GM18907 (cell line): Measurements from ENCODE around the gene BTD.

ENCODE experiments used
- ATAC-seq: cut with Tn5 transposase; IDR thresholded peaks from one replicate; pipeline ENCODE4 v1.9.1; 2021; ENCODE audit warnings: mild to moderate bottlenecking, moderate library complexity; ENCODE audit not compliant: unreplicated experiment

The BTD gene

DNA sequence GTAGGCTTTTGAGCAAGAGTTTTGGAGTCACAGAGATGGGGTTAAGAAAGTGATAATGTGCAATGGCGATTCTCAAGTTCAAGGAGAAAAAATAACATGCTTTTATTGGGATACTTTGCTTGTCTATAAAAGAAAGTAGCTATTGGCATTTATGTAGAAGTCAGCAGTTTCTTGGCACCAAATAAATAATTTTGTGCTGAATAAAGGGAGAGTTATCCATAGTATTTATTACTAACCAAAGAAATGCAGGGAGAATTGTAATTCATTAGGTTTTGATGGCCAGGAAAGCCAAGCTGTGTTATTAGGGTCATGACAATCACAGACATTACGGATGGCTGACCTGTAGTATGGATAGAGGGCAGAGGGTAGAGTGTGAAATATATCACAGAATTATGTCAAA, 33.1 kb downstream of the BTD start:
- ATAC-seq = no peak

DNA sequence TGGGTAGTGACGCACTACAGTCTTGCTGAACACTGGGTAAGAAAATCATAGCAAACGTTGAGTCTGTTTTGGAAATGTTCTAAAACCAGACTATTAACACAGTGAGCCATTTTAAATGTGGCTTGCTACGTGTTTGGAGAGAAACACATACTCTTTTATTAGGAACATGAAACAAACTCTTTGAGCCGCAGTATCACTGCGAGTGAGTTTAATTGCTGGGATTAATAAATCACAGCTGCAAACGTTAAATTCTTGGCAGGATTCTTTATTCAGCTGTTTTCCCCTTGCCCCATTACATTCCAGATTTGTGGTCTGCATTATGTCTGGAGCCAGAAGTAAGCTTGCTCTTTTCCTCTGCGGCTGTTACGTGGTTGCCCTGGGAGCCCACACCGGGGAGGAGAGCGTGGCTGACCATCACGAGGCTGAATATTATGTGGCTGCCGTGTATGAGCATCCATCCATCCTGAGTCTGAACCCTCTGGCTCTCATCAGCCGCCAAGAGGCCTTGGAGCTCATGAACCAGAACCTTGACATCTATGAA, 33.6 kb downstream of the BTD start:
- no peak for ATAC-seq

DNA sequence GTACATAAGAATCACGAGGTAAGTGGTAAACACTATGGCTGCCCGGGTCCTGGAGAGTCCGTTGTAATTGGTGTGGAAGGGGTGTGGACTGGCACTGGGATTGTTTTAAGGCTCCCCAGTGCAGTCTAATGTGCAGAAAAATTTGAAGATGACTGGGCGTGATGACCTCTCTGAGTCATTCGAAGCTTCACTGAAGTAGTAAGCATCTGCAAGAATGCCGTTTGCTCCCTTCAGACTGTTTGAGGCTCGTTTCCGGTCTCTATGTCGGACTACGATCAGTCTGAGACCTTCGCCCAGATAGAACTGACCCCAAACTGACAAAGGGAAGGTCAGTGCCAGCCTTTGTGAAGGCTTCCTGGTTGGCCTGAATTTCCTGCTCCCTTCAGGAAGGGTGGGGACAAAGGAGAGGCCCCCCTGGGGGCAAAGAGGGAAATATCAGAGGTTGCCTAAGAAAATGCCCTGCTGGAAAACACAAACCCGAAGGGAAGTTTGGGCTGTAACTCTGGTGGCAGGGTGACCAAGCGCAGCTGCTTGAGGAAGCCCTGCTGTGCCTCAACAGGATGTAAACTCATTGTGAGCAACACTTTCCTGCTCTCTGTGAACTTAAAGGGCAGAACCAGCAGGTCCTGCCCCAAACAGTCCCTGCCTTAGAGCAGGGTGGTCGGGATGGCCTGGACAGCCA, 34.6 kb downstream of the BTD start:
- no peak for ATAC-seq

DNA sequence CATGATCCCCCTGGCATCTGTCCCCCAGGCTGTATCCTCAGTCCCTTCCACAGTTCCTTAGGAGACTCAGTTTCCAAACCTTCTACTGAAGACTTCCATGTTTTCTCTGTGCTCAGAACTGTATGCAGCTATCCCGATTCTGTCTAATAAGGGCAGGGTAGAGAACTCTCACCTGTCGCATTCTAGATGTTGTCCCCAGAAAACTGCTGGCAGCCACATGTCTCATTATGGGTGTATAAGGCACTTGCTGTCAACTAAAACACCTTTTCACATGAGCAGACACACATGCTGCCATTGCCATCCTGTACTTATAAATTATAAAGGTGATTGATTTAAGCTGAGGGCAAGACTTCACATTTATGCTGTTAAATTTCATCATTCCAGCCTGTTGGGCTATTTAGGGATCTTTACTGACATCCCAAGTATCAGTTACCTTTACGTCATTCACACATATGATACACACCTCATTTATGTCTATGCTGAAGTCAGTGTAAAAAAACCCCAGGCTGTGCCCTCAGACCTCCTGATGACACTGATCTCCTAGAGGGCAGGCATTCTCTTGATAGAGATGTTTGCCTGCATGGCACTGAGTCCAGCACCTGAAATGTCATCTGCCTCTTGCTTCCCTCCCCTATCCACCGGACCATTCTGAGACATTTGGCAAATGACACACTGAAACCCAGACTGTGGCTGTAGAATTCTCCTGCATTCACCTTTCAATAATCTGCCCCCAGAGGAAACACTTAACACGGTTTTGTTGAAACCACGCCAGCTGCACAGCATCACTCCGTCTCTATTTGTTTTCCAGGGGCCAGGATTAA, 35.8 kb downstream of the BTD start:
- ATAC-seq = no peak

DNA sequence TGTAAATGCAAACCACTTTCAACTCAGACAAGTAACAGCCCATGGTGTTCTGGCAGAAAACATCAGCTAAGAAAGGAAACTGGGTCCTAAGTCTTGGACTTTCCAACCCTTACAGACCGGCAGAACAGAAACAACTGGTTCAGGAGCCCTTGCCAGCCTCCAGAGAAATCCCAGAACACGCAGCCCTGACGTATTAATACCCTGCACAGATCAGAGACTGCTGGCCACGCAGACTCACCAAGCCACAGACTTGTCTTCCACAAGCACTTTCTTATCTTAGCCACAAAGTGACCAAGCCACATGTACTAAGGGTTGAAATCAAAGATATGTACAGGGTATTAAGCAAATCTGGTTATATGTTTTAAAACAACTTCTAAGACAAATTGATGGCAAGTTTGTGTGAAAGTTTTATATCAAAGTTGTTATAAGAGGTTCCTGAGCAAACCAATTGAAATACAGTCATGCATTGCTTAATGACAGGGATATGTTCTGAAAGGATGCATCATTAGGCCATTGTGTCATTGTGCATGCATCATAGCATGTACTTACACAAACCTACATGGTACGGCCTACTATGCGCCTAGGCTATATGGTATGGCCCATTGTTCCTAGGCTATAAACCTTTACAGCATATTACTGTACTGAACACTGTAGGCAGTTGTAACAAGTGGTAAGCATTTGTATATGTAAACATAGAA, 36.8 kb downstream of the BTD start:
- ATAC-seq = no peak

DNA sequence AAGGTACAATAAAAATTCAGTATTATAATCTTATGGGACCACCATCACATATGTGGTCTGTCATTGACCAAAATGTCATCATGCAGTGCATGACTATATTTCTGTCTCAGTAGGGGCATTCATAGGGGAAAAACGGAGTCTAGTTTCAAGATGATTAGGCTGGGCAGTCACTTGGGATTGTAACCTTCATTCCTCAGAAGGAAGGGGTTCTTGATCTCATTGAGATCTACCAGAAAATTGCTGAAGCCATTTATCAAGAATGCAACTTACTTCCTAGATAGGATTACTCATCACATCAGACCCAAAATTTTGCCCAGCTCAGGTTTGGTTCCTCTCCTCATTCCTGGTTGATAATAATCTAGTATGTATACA, 37.3 kb downstream of the BTD start:
- peak; percentile 55 for ATAC-seq

DNA sequence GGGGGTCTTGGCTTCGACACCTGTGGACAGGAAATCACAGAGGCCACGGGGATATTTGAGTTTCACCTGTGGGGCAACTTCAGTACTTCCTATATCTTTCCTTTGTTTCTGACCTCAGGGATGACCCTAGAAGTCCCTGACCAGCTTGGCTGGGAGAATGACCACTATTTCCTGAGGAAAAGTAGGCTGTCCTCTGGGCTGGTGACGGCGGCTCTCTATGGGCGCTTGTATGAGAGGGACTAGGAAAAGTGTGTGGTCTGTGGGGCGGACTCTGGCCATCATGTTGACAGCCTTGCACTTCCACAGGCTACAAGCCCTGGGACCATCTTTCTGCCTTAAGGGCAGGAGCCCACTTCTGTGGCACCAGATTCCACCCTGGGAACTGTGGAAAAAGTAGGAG, 43.7 kb downstream of the BTD start:
- ATAC-seq = no peak

DNA sequence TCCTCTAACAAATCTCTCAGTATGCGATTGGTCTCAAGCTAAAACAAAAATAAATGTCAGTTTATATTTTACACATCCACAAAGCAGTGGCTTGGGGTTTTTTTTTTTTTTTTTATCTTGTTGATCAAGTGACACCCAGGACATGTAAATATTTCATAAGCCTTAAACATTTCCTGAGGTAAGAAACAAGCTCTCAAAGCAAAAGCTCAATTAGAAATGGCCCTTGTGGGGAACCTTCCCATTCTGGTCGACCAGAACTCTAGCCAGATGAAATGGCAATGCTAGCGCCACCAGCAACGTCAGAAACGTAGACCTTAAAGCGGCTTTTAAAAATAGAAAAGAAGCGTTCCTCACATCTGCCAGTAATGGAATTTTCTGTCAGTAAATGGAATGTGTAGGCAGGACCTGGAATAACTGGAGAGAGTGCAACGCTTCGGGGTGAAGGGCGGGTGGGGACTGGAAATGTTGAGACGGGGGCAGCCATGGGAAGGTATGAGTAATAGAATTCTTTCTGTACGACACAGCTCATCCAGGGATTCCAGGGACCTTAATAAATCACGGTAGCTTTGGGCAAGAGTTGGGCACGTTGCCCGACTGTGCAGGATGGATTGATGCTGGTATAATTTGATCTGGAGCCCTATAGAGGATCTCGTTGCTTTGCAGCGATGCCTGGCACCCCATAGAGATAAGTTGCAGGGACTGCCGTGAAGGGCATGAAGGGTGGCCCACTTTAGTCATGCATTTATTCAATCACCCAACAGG, 44.4 kb downstream of the BTD start:
- ATAC-seq = no peak

DNA sequence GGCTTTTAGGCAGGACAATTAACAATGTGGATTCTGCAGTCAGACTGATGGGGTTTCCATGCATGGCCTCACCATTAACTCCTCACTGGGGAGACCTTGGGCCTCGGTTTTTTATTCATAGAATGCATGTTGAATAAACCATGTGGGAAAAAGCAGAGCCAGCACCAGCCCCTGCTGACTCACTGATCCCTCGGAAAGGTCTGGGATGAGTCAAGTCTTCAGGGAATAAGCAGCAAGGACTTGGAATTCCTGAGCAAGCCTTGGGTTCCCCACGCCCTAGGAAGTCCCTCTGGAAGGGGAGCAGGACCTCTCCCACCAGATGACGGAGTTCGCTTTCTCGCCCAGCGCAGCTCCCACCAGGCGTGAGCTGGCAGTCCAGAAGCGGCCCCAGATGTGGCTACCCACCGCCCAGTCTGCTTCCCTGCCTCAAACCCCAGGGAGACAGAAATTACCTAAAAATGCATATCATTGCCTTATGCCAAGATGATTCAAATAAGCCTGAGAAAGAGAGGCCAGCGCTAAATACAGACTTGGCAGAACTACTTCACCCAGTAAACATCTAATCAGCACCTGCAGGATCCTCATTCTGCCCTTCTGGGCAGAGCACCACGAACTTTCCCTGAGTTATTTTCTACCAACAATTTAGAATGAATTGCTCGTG, 45.4 kb downstream of the BTD start:
- peak; percentile 27 for ATAC-seq

DNA sequence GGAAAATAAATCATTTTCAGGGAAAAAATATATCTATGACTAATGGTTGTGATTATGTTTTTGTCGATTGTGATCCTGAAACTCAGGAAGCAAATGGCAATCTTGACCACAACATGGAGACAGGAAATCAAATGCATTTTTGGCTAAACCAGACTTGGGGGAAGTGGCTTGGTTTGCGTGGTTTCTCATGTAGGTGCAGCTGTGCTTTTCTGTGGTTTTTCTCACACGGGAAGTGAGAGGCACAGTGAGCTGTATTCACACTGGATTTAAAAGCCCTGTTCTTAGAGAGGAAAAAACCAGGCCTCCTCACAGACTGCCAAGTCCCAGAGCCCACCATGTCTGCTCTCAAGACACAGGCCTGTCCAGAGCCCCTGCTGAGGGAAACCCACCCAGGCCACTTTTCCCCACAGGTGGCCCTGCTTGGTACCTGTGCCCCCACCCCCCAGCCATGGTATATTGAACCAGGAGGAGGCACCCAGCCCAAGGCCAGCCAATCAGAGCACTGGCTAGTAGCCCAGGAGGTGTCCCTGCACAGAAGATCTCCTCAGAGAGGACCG, 46.1 kb downstream of the BTD start:
- peak; percentile 91 for ATAC-seq

DNA sequence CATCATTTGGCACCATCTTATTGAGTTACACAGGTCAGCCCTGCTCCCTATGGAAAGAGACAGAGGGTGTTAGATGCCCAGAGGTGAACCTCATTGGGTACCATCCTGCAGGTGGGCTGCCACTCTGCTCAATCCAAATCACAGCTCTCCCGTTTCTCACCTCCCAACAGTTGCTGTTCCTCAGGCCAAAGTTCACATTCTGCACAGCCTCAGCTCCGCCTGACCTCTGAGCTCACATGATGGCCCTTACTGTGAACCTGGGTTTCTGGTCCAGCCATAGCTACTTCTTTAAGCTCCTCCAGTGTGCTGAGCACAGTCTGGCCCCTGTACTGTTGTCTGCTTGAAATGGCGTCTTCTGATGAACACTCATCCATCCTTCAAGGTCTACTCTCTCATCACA, 47.8 kb downstream of the BTD start:
- ATAC-seq = no peak

DNA sequence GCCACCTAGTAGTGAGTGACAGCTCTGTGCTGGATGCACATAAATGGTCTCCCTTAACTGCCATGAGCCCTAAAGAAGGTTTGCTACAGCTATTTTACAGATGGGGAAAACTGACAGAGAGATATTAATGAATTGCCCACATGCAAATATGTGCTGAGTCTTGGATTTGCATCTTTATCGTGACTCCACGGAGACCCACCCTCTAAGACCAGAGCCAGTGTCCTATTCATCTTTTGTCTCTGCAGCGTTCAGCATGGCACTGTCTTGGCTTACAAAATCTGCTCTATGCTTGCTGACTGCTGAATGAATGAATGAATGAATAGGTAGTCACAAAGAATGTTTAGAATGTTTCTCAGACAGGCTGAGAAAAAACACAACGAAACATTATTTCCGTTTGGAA, 48.3 kb downstream of the BTD start:
- no peak for ATAC-seq

DNA sequence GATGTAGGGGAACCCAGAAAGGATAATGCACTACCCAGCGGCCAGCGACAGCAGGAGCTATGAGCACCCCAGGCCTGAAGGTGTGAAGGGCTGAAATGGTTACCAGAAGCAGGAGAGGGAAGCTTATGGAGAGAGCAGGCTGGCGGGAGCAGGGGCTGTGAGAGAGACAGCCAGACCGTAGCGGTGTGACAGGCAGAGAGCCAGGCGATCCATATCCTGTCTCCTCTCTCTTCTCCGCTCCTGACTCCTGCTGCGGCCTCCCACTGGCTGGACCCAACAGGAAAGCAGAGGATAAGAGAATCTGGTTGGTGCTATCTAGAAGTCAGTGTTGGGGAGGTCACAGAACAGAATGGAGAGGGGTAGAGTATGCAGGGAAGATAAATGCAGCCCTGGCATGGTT, 49.9 kb downstream of the BTD start:
- ATAC-seq = no peak

DNA sequence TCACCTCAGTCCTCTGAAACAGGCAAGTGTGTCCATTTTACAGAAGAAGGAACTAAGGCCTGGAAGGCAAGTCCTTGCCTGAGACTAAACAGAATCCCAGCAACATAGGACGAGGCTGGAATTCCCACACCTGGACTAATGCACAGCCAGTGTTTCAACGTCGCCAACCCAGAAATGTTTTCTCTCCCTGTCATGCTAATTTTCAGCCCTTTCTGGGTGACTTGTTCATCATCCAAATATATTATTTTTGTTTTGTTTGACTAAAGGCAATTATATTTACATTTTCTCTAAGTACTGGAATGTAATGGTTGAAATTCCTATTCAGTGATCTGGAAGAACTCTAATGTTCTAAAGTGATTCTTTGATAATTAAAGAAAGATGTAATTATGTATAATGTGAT, 51.8 kb downstream of the BTD start:
- ATAC-seq = no peak

DNA sequence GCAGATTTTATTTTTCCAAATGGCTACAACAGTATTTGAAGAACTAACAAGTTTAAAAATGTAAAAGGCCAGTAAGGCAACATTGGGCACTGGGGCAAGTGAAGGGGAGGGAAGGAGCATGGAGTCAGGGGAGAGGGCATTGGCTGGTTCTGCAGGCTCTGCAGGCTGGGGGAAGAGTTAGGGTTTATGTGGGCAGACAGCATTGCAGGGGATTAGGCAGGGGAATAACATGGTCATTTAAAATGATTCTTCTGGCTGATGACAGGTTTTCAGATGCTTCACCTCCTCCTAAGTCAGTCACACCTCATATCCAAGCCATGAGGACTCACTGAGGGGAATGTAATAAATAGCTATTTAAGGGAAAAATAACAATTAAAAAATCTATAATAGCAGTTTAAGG, 52.6 kb downstream of the BTD start:
- ATAC-seq = no peak

DNA sequence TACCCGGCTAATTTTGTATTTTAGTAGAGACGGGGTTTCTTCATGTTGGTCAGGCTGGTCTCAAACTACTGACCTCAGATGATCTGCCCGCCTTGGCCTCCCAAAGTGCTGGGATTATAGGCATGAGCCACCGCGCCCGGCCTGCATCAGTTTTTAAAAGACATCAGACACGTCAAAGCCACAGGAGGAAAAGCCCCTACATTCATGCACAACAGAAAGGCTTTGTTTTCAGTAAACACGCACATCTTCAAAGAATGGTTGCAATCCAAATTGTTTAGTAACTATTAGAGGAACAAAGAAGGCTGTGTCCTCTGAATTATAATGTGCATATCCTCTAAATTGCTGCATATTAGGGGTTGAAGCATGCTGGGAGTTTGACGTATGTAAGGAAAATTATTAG, 53.3 kb downstream of the BTD start:
- ATAC-seq = no peak

DNA sequence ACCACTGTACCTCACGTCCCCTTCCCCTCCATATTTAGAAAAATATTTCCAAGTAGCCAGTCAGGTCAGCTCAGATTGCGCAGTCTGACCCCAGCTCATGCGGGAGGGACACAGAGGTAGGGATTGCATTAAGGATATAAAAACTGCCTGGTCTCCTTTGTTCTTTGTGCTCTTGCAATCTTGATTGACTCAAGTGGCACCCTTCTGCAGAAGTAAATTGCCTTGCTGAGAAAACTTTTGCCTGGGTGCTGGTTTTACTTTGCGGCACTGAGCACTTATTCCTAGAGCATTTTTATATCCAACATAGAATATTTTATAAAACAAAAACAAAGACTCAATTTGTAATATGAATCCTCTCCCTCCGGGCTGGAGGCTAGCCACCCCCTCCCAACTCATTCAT, 54.8 kb downstream of the BTD start:
- no peak for ATAC-seq

DNA sequence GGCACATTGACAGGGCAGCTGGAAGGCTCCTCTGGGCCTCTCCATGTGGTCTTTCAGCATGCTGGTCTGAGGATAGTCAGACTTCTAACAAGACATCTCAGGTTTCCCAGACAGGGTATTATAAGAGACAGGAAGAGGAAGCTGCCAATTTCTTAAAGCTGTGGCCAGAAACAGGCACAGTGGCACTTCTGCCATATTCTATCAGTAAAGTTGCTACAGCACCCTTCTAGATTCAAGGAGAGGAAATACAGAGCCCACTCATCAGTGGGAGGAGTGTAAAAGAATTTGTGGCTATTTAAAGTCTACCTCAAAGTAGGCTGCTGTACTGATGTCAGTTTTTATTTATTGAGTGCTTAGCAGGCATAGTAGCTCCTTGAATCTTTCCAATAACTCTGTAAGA, 55.5 kb downstream of the BTD start:
- ATAC-seq = no peak

DNA sequence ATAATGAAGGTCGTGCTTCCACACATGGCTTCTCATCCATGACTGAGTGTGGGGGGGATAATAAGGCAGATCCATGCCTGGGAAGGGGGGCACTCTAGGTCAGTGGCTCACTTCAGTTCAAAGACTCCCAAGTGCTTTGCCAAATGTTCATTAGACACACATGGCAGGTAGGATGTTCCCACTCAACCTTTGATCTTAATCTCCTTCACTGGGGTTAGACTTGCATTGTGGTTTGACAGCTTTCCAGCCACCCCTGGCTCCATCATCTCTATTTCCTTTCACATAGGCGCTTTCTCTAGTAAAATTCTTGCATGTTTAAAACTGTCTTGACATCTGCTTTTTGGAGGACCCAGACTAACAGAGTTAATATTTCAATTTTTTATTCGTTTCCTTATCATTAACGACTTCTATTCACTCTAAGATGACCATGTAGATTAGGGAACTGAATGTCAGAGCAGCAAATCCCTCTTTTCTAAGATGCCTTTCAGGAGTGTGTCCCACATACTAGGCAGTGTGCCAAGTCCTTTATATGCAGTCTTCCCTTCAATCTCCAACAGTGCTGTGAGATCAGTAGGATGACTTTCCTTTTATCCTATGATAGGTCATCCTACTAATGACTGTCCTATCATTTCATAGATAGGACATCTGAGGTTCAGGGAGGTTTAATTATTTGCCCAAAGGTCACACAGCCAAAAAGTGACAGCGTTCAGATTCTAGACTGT, 57.9 kb downstream of the BTD start:
- no peak for ATAC-seq
